A549 (cell line): ENCODE measurements around the gene ZNF436. TPM values are rescaled to one million over a fixed set of nuclear protein-coding genes. Genes with fewer than 3 reads are reported as not detected.

Source experiments
- ATAC-seq, 2 experiments: fragments of 200-7000 bp in 1 of 2; fragments of >200 bp in 1 of 2; cut with Nextera tagmentation in 1 of 2; cut with Tn5 transposase in 1 of 2; 3 replicates each; pipeline versions ENCODE4 v1.8.0 to v1.9.1; 2018 to 2020; ENCODE audit warnings: mild to moderate bottlenecking in 1 of 2, moderate library complexity in 1 of 2
- CTCF ChIA-PET: fragments of 300-600 bp; sonication (Branson Sonifier 250); formaldehyde crosslinking; extraction: SDS; loops from one replicate; lab custom pipeline; 2021; ENCODE audit warnings: antibody characterized with exemption, inconsistent platforms; lab: Yijun Ruan, JAX
- POLR2A ChIA-PET: fragments of 350-600 bp; formaldehyde crosslinking; extraction: SDS; loops from one replicate; lab custom pipeline; 2021; ENCODE audit warnings: antibody characterized with exemption, inconsistent platforms; lab: Yijun Ruan, JAX
- DNase-seq, 2 experiments: peaks; one replicate each; pipeline versions ENCODE4 v3.0.0 to v3.0.0-alpha.2; 2011 to 2016; ENCODE audit warnings: low read depth in 1 of 2, low spot score in 1 of 2
- FAIRE-seq: peaks from 2 replicates; lab custom pipeline; 2011; peaks lifted over from hg19 to GRCh38; lab: Jason Lieb, UNC
- H3K27ac ChIP-seq, 2 experiments: fragments of >200 bp; sonication (Bioruptor Twin); formaldehyde crosslinking; 3 replicates each; pipeline ENCODE4 v1.5.1; 2016 to 2017
- H3K4me1 ChIP-seq: fragments of >200 bp; sonication (Bioruptor Twin); formaldehyde crosslinking; 3 replicates; pipeline ENCODE4 v1.6.1; 2016
- H3K4me2 ChIP-seq: fragments of >200 bp; sonication (Bioruptor Twin); formaldehyde crosslinking; 3 replicates; pipeline ENCODE4 v1.6.1; 2016
- H3K4me3 ChIP-seq: fragments of >200 bp; sonication (Bioruptor Twin); formaldehyde crosslinking; 3 replicates; pipeline ENCODE4 v1.5.1; 2016
- H3K9me3 ChIP-seq: fragments of >200 bp; sonication (Bioruptor Twin); formaldehyde crosslinking; 3 replicates; pipeline ENCODE4 v1.6.1; 2016
- BCL3 ChIP-seq: fragments of >200 bp; sonication (Bioruptor Twin); formaldehyde crosslinking; IDR thresholded peaks from 3 replicates; pipeline ENCODE4 v1.6.1; 2016
- CBX8 ChIP-seq: fragments of 200-600 bp; sonication (generic); IDR thresholded peaks from 2 replicates; pipeline ENCODE4 v1.6.1; 2016
- CHD2 ChIP-seq: fragments of 150-350 bp; IDR thresholded peaks from 2 replicates; pipeline ENCODE4 v1.6.1; 2014; ENCODE audit warnings: low read length; ENCODE audit not compliant: partially characterized antibody
- EHF ChIP-seq: fragments of 250-450 bp; sonication (Bioruptor Pico); IDR thresholded peaks from 2 replicates; pipeline ENCODE4 v1.5.0; 2020; ENCODE audit warnings: mild to moderate bottlenecking
- ESRRA ChIP-seq: fragments of 150-350 bp; IDR thresholded peaks from 2 replicates; pipeline ENCODE4 v1.6.1; 2014; ENCODE audit warnings: mild to moderate bottlenecking, low read length, borderline replicate concordance
- FOSB ChIP-seq: fragments of 250-450 bp; sonication (Bioruptor Pico); IDR thresholded peaks from 2 replicates; pipeline ENCODE4 v1.5.0; 2020; ENCODE audit warnings: mild to moderate bottlenecking, moderate library complexity
- FOXS1 ChIP-seq: fragments of 250-450 bp; sonication (Bioruptor Pico); IDR thresholded peaks from 2 replicates; pipeline ENCODE4 v1.5.0; 2020; ENCODE audit warnings: mild to moderate bottlenecking, moderate library complexity
- HEYL ChIP-seq: fragments of 250-450 bp; sonication (Bioruptor Pico); IDR thresholded peaks from 2 replicates; pipeline ENCODE4 v1.8.0; 2021; ENCODE audit warnings: mild to moderate bottlenecking, moderate library complexity
- HOXA7 ChIP-seq: fragments of 250-450 bp; sonication (Bioruptor Pico); IDR thresholded peaks from 2 replicates; pipeline ENCODE4 v1.5.0; 2020; ENCODE audit warnings: mild to moderate bottlenecking, moderate library complexity
- HOXB5 ChIP-seq: fragments of 250-450 bp; sonication (Bioruptor Pico); IDR thresholded peaks from 2 replicates; pipeline ENCODE4 v1.5.0; 2020; ENCODE audit warnings: mild to moderate bottlenecking, moderate library complexity
- KDM5A ChIP-seq: fragments of 200-600 bp; sonication (generic); IDR thresholded peaks from 2 replicates; pipeline ENCODE4 v1.6.1; 2016; ENCODE audit warnings: antibody characterized with exemption, mild to moderate bottlenecking
- MAFK ChIP-seq: fragments of 450-650 bp; IDR thresholded peaks from 2 replicates; pipeline ENCODE4 v1.6.1; 2014; ENCODE audit not compliant: partially characterized antibody
- MAZ ChIP-seq: fragments of 150-350 bp; IDR thresholded peaks from 2 replicates; pipeline ENCODE4 v1.6.1; 2014; ENCODE audit warnings: antibody characterized with exemption, low read depth, low read length, borderline replicate concordance
- MYC ChIP-seq: IDR thresholded peaks from 2 replicates; pipeline ENCODE4 v1.6.1; 2012; ENCODE audit warnings: mild to moderate bottlenecking, inconsistent platforms, low read length, improper control_type of control experiment, borderline replicate concordance
- NFE2L2 ChIP-seq: fragments of 150-350 bp; conservative IDR thresholded peaks from 2 replicates; pipeline ENCODE4 v1.6.1; 2014; ENCODE audit warnings: low read length
- PHF8 ChIP-seq: fragments of 200-600 bp; sonication (generic); IDR thresholded peaks from 2 replicates; pipeline ENCODE4 v1.6.1; 2016; ENCODE audit warnings: low read depth, mild to moderate bottlenecking, antibody characterized with exemption, moderate library complexity, borderline replicate concordance
- POLR2AphosphoS2 ChIP-seq: conservative IDR thresholded peaks from 2 replicates; pipeline ENCODE4 v1.6.1; 2012; ENCODE audit warnings: low read length, improper control_type of control experiment, inconsistent platforms
- RAD21 ChIP-seq, 2 experiments: fragments of >200 bp in 1 of 2; sonication (Bioruptor Twin) in 1 of 2; formaldehyde crosslinking in 1 of 2; IDR thresholded peaks in 1 of 2; conservative IDR thresholded peaks in 1 of 2; 2 replicates in 1 of 2; 3 replicates in 1 of 2; pipeline ENCODE4 v1.6.1; 2012 to 2018; ENCODE audit warnings: inconsistent platforms in 1 of 2
- RARB ChIP-seq: fragments of 250-450 bp; sonication (Bioruptor Pico); IDR thresholded peaks from 2 replicates; pipeline ENCODE4 v1.8.0; 2021; ENCODE audit warnings: mild to moderate bottlenecking, moderate library complexity
- RCOR1 ChIP-seq: fragments of 150-350 bp; IDR thresholded peaks from 2 replicates; pipeline ENCODE4 v1.6.1; 2014; ENCODE audit warnings: antibody characterized with exemption, low read length, low read depth
- RNF2 ChIP-seq: fragments of 200-600 bp; sonication (generic); IDR thresholded peaks from 2 replicates; pipeline ENCODE4 v1.6.1; 2016; ENCODE audit warnings: low read depth, mild to moderate bottlenecking, antibody characterized with exemption, moderate library complexity, borderline replicate concordance
- SMC3 ChIP-seq: fragments of >200 bp; sonication (Bioruptor Twin); formaldehyde crosslinking; IDR thresholded peaks from 3 replicates; pipeline ENCODE4 v1.6.1; 2018; ENCODE audit warnings: inconsistent platforms
- TFCP2L1 ChIP-seq: fragments of 250-450 bp; sonication (Bioruptor Pico); IDR thresholded peaks from 2 replicates; pipeline ENCODE4 v1.5.0; 2021; ENCODE audit warnings: mild to moderate bottlenecking
- TP53 ChIP-seq: fragments of 250-450 bp; sonication (Bioruptor Pico); IDR thresholded peaks from 2 replicates; pipeline ENCODE4 v1.5.0; 2021; ENCODE audit warnings: mild to moderate bottlenecking, moderate library complexity
- ZFP36 ChIP-seq: fragments of 450-650 bp; IDR thresholded peaks from 2 replicates; pipeline ENCODE4 v1.6.1; 2014; ENCODE audit warnings: borderline replicate concordance; ENCODE audit not compliant: partially characterized antibody
- ZNF302 ChIP-seq: fragments of 250-450 bp; sonication (Bioruptor Pico); IDR thresholded peaks from 2 replicates; pipeline ENCODE4 v1.9.0; 2021; ENCODE audit warnings: inconsistent platforms, mild to moderate bottlenecking, moderate library complexity
- ZSCAN20 ChIP-seq: fragments of 250-450 bp; sonication (Bioruptor Pico); IDR thresholded peaks from 2 replicates; pipeline ENCODE4 v1.8.0; 2022; ENCODE audit warnings: mild to moderate bottlenecking, moderate library complexity
- WGBS: methylation state at CpG from one replicate; pipeline ENCODE4 v1.1.6; 2017; ENCODE audit errors: missing lambda C conversion rate; 5-methylcytosine and 5-hydroxymethylcytosine counted together
- polyA plus RNA-seq, 4 experiments: library from polyadenylated mRNA; depleted of rRNA in 3 of 4; stranded (reverse); fragments of >200 nt; fragmentation: RNase III in 1 of 4; extraction: RNeasy Plus Mini Kit Qiagen cat#74134 plus additional on column Dnase treatment in 1 of 4; gene quantifications; 2 replicates in 3 of 4; 3 replicates in 1 of 4; pipeline ENCODE4 v1.2.3, GENCODE V29; 2011 to 2017
- TF ChIP-seq, protein P1 (sequence below): fragments of >200 bp; sonication (Bioruptor Twin); formaldehyde crosslinking; IDR thresholded peaks from 3 replicates; pipeline ENCODE4 v1.5.1; 2016
- TF ChIP-seq, protein P2 (sequence below): IDR thresholded peaks from 2 replicates; pipeline ENCODE4 v1.6.1; 2012

Gene ZNF436
- polyA plus RNA-seq, 2 of the 4 experiments (the other 2 are of a cell fraction): 4.7 to 7.5 TPM

GRCh38 chr1:23407016-23407630 lies 37.5 kb upstream of the ZNF436 start:
- peaks cover 28% of the 10 kb centered on the region for H3K4me1 ChIP-seq
- ChIA-PET POLR2A (no interaction called here), CTCF (no interaction called here)
- H3K27ac ChIP-seq: no peak overlapping the region
- no peak overlapping the region for H3K4me3 ChIP-seq
- DNase-seq: no peak
- H3K9me3 ChIP-seq: no peaks in the 10 kb centered on the region
- 94% methylated on average over 8 of the region's 8 CpGs for WGBS
- H3K4me2 ChIP-seq: no peak overlapping the region
- ATAC-seq: no peak
- TF ChIP-seq RCOR1: no peak
- no peak for TF ChIP-seq HOXB5
- no peak for TF ChIP-seq ESRRA
- no peak for TF ChIP-seq RNF2
- TF ChIP-seq ZNF302: no peak
- no peak for TF ChIP-seq KDM5A
- no peak for TF ChIP-seq BCL3
- no peak for TF ChIP-seq MAZ
- TF ChIP-seq TP53 (CRISPR knock-in tag): no peak
- TF ChIP-seq MAFK: no peak
- TF ChIP-seq FOXS1 (CRISPR knock-in tag): no peak
- TF ChIP-seq ZFP36: no peak
- TF ChIP-seq CHD2: no peak
- TF ChIP-seq POLR2AphosphoS2: no peak
- TF ChIP-seq CBX8: no peak
- TF ChIP-seq RAD21 (conservative IDR thresholded peaks at IDR 0.05 in 1 of 2, IDR thresholded peaks at IDR 0.05 in 1 of 2): no peak
- no peak for FAIRE-seq

DNA sequence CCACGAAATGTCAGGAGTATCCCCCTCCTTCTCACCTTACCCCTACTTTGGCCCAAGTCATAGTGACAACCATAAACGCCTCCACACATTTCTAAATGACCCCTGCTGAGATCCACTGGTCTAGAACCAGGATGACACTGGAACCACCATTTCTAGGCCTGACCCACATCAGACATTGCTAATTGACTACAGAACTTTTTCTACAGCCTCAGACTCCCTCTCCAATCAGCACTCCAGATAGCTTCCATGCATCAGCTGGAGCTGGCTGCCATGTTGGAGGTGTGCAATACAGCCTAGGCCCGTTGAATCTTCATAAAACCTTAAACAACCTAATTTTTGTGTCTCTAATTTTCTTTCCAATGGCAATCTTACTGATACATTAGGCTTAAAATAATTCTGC lies 36.3 kb upstream of the ZNF436 start:
- no peaks in the 10 kb centered on the region for H3K9me3 ChIP-seq
- FAIRE-seq (no peak), DNase-seq (no peak), ATAC-seq (no peak)
- ChIA-PET POLR2A (no interaction called here), CTCF (no interaction called here)
- TF ChIP-seq RNF2: no peak
- TF ChIP-seq ZSCAN20 (CRISPR knock-in tag): no peak
- TF ChIP-seq RARB (CRISPR knock-in tag): no peak
- TF ChIP-seq PHF8: no peak
- no peak for TF ChIP-seq HEYL (CRISPR knock-in tag)
- TF ChIP-seq FOSB (CRISPR knock-in tag): no peak
- TF ChIP-seq HOXA7 (CRISPR knock-in tag): no peak
- TF ChIP-seq CBX8: no peak
- H3K4me3 ChIP-seq: no peak overlapping the region
- H3K27ac ChIP-seq: no peak overlapping the region
- peaks cover 21% of the 10 kb centered on the region for H3K4me1 ChIP-seq
- no peak overlapping the region for H3K4me2 ChIP-seq
- WGBS: 88% methylated on average over 3 of the region's 3 CpGs

- H3K4me3 ChIP-seq: peak overlapping the region; percentile 2; the same call in 2 of the 3 replicates
- DNase-seq: peak; percentile 86 to 94
- peaks cover 21% of the 10 kb centered on the region for H3K4me1 ChIP-seq
- H3K4me2 ChIP-seq: peak overlapping the region; percentile 72
- WGBS: 8% methylated on average over 12 of the region's 19 CpGs
- ATAC-seq: peak; percentile 97 to 99
- POLR2A ChIA-PET: interaction anchor here (0.8 to 4.0 kb wide), 5 partner anchors 27 to 61 kb away, joined by 3 to 33 read pairs (median 6); partner anchors contain the start of gene HNRNPR
- FAIRE-seq: no peak
- peak; percentile 87 for TF ChIP-seq SMC3
- no peak for TF ChIP-seq FOXS1 (CRISPR knock-in tag)
- TF ChIP-seq, protein P1, sequence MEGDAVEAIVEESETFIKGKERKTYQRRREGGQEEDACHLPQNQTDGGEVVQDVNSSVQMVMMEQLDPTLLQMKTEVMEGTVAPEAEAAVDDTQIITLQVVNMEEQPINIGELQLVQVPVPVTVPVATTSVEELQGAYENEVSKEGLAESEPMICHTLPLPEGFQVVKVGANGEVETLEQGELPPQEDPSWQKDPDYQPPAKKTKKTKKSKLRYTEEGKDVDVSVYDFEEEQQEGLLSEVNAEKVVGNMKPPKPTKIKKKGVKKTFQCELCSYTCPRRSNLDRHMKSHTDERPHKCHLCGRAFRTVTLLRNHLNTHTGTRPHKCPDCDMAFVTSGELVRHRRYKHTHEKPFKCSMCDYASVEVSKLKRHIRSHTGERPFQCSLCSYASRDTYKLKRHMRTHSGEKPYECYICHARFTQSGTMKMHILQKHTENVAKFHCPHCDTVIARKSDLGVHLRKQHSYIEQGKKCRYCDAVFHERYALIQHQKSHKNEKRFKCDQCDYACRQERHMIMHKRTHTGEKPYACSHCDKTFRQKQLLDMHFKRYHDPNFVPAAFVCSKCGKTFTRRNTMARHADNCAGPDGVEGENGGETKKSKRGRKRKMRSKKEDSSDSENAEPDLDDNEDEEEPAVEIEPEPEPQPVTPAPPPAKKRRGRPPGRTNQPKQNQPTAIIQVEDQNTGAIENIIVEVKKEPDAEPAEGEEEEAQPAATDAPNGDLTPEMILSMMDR: peak; percentile 78
- 0 out of 2 replicates have a peak, but pooled peaks have one; percentile 32 for TF ChIP-seq MYC
- peak; percentile 64 for TF ChIP-seq MAFK
- no peak for TF ChIP-seq TFCP2L1 (CRISPR knock-in tag)
- TF ChIP-seq RARB (CRISPR knock-in tag): no peak
- no peak for TF ChIP-seq NFE2L2
- TF ChIP-seq EHF: no peak
- peak; percentile 88 to 90 for TF ChIP-seq RAD21 (conservative IDR thresholded peaks at IDR 0.05 in 1 of 2, IDR thresholded peaks at IDR 0.05 in 1 of 2)
- TF ChIP-seq, protein P2, sequence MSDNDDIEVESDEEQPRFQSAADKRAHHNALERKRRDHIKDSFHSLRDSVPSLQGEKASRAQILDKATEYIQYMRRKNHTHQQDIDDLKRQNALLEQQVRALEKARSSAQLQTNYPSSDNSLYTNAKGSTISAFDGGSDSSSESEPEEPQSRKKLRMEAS: peak; percentile 61
- H3K9me3 ChIP-seq: no peaks in the 10 kb centered on the region
- CTCF ChIA-PET: interaction anchor here (0.6 to 3.3 kb wide), 58 partner anchors 9 to 429 kb away, joined by 3 to 28 read pairs (median 4); partner anchors contain the start of genes HNRNPR, HTR1D and ZNF436
- H3K27ac ChIP-seq: peak overlapping the region; percentile 68 to 83
Measured at GRCh38 chr1:23403735-23404486, 34.3 kb upstream of the ZNF436 start.
